NCI-H510A (cell line): ENCODE results near the gene NELL1.
"Not testable (repeated sequence)": the region's sequence is repeated elsewhere in the genome, so short reads cannot be mapped to it uniquely, and the experiment has no call there.

Experiments used
- DNase-seq: peaks from one replicate; lab custom pipeline; 2025; lab: John Stamatoyannopoulos, UW

NELL1 gene

GRCh38 chr11:21110415-21110814 is 441.0 kb downstream of the NELL1 start:
- DNase-seq, result no peak

GRCh38 chr11:21113876-21114275 is 444.5 kb downstream of the NELL1 start:
- DNase-seq, result no peak

- no peak for DNase-seq
Observed at GRCh38 chr11:21116009-21116408, 446.6 kb downstream of the NELL1 start.

- DNase-seq, result no peak
Observed at GRCh38 chr11:21119411-21119810, 450.0 kb downstream of the NELL1 start.

GRCh38 chr11:21121991-21122390 is 452.6 kb downstream of the NELL1 start:
- DNase-seq, result no peak

GRCh38 chr11:21122523-21122922 is 453.1 kb downstream of the NELL1 start:
- DNase-seq, result no peak

GRCh38 chr11:21132146-21132720 is 462.8 kb downstream of the NELL1 start:
- DNase-seq, result no peak

- DNase-seq, result no peak
Observed at GRCh38 chr11:21133244-21133643, 463.9 kb downstream of the NELL1 start.

- DNase-seq, result no peak
Observed at GRCh38 chr11:21133722-21134121, 464.3 kb downstream of the NELL1 start.

GRCh38 chr11:21137803-21138202 is 468.4 kb downstream of the NELL1 start:
- no peak for DNase-seq

- not testable (repeated sequence) for DNase-seq
Observed at GRCh38 chr11:21141557-21141956, 472.2 kb downstream of the NELL1 start.

- no peak for DNase-seq
Observed at GRCh38 chr11:21142007-21142406, 472.6 kb downstream of the NELL1 start.

- DNase-seq, result no peak
Observed at GRCh38 chr11:21144531-21144930, 475.1 kb downstream of the NELL1 start.

GRCh38 chr11:21148376-21148775 is 479.0 kb downstream of the NELL1 start:
- no peak for DNase-seq

GRCh38 chr11:21160140-21160539 is 490.8 kb downstream of the NELL1 start:
- DNase-seq, result no peak

GRCh38 chr11:21169639-21170038 is 500.3 kb downstream of the NELL1 start:
- DNase-seq, result no peak

GRCh38 chr11:21173476-21173875 is 504.1 kb downstream of the NELL1 start:
- no peak for DNase-seq

- no peak for DNase-seq
Observed at GRCh38 chr11:21174781-21175180, 505.4 kb downstream of the NELL1 start.

- DNase-seq, result no peak
Observed at GRCh38 chr11:21177379-21177778, 508.0 kb downstream of the NELL1 start.

- no peak for DNase-seq
Observed at GRCh38 chr11:21179770-21180169, 510.4 kb downstream of the NELL1 start.

- no peak for DNase-seq
Observed at GRCh38 chr11:21180182-21180581, 510.8 kb downstream of the NELL1 start.

- DNase-seq, result no peak
Observed at GRCh38 chr11:21185959-21186358, 516.6 kb downstream of the NELL1 start.

GRCh38 chr11:21190181-21190580 is 520.8 kb downstream of the NELL1 start:
- no peak for DNase-seq

- DNase-seq, result no peak
Observed at GRCh38 chr11:21195995-21196394, 526.6 kb downstream of the NELL1 start.

GRCh38 chr11:21198498-21198897 is 529.1 kb downstream of the NELL1 start:
- no peak for DNase-seq
